GM12873 (cell line): Measurements from ENCODE around the gene SOBP.

Experiments used
- TF ChIP-seq, protein P1 (sequence below): IDR thresholded peaks from 2 replicates; pipeline ENCODE4 v1.5.1; 2012; ENCODE audit warnings: low read depth, mild to moderate bottlenecking, moderate library complexity, low read length, control low read depth; ENCODE audit not compliant: insufficient read depth; ENCODE audit errors: missing control alignments

Gene SOBP

DNA sequence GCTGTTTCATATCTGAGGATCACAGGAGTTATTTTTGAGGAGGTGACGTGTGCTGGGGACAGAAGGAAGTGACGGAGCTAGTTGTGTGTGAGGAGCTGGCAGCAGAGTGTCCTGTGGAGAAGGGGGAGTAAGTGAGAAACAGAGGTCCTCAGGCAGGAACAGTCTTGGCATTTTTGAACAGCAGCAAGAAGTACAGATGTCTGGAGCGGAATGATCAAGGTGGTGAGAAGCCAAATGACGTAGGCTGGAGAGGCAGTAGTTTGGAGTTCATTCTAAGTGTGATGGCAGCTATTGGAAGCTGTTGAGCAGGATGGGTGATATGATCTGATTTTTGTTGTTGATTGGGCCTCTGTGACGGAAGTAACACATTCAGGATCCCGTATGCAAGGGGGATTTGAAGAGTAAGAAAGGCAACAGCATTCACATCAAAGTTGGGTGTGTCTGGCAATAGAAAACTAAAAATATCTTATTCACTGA, 52.3 kb downstream of the SOBP start:
- TF ChIP-seq, protein P1, sequence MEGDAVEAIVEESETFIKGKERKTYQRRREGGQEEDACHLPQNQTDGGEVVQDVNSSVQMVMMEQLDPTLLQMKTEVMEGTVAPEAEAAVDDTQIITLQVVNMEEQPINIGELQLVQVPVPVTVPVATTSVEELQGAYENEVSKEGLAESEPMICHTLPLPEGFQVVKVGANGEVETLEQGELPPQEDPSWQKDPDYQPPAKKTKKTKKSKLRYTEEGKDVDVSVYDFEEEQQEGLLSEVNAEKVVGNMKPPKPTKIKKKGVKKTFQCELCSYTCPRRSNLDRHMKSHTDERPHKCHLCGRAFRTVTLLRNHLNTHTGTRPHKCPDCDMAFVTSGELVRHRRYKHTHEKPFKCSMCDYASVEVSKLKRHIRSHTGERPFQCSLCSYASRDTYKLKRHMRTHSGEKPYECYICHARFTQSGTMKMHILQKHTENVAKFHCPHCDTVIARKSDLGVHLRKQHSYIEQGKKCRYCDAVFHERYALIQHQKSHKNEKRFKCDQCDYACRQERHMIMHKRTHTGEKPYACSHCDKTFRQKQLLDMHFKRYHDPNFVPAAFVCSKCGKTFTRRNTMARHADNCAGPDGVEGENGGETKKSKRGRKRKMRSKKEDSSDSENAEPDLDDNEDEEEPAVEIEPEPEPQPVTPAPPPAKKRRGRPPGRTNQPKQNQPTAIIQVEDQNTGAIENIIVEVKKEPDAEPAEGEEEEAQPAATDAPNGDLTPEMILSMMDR = no peak

DNA sequence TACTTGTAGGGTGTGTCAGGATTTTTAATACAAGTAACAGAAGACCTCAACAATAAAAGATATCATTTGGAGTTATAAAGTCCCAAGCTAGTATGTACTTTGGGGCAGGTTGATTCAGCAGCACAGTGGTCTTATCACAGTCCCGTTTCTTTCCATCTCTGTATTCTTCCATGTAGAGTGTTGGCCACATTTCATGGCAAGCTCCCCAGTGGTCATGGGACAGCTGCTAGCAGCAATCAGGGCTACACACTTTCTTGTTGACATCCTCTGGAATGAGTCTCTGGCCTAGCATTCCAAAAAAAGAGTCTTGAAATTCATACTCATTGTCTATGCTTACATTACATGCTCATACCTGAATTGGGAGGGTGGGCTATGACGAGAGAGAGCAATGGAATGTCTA, 53.2 kb downstream of the SOBP start:
- TF ChIP-seq, protein P1 = no peak

DNA sequence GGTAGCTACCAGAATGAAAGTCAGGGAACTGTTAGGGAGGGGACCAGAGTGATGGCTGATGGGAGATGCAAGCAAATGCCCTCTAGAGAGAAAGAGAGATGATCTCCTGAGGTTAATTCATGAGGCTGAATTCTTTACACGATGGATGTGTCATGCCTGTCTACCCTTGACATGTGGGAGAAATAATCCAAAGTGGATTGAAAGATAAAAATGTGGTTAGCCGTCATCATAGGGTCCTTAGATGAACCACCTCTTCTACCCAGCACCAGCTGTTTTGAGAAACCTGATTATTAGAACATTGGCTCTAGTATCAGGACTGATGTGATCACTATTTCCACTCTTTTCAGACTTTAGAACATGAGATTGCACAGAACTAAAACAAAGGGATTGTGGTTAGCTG, 53.6 kb downstream of the SOBP start:
- TF ChIP-seq, protein P1 = no peak

DNA sequence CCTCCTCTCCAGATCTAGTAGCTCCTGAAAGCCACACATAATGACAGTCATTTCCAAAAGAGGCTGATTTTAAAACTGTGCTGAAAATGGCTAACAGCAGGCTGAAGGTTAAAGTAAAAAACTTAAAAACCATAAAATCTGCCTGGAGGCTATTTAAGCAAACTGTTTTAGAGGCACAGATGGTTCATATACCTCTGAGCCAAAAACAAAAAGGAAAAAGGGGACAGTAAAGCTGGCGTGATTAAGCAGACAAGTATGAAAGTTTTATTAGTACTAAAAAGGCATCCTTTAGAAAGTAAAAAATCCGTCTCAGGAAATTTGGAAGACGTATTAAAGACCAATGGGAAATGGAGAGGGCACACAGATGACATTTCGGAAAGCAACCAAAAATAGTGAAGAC, 55.8 kb downstream of the SOBP start:
- TF ChIP-seq, protein P1 = no peak

DNA sequence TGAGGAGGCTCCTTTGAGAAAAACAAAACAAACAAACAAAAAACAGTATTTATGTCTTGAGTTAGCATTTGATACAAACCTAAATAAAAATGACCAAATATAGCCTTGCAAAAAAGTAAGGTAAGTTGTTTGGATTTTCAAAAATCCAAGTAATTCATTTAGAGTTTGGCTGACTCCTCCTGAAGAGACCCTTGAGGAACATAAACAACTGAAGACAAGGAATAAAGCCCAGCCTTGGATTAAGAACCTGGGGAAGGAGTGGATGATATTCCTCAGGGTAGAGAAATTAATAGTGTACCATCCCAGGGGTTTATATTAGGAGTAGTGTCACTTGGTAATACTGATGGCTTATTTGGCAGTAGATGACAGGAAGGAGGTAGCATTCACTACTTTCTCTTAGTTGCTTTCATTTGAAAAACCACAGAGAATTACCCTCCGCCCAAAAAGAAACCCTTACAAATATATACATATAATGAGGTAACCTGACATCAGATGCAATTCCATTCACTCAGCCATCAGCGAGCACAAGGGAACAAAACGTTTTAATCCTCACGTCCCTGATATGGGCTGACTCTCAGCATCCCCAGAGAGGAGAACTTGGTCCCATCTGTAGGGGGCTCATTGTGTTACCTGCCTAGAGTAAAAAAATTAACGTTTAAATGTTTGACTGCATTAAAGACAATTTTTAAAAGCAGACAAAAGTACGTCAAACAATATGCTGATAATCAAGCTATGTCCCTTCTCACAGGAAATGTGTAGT, 57.0 kb downstream of the SOBP start:
- TF ChIP-seq, protein P1 = no peak

DNA sequence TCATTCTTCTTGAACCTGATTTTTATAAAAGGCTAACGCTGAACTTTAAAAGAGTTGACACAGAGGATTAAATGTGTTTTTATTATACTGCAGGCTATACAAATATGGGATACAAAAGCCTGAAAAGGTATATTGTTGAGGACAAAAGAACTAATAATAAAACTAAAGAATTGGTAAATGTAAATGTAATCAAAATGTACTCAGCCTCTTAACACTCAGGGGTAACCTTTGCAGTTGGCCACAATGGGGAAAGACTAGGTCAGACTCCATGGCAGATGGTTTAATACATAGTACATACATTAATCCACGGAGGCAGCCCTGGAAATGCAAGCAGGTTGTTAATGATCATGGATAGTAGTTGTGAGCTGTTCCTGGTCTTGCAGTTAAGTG, 57.5 kb downstream of the SOBP start:
- TF ChIP-seq, protein P1 = no peak

DNA sequence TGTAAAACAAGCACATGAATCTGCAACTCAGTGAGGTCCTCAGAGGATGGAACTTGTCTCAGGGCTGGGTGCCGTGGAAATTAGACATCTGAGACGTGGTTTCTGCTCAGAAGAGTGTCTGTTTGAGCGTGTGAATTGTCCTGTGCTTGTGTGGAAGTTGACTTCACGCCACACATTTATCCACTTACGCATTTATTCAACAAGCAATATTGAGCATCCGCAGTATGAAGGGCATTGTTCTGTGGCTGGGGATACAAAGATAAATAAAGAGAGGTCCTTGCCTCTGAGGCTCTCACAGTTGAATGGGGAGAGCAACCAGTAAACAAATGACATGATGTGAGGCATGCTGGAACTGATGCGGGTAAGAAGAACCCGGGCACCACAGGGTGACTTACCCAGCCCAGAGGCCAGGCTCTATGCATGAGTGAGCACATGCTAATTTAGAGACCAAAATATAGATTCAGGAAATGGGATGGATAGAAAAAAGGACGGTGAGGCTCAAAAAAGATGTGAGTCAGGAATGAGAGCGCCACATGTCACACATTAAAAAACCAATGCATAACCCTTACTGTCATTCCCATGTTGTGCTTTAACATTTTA, 60.4 kb downstream of the SOBP start:
- TF ChIP-seq, protein P1 = no peak
